GM12874 (cell line): ENCODE data around the gene CT45A1.
A peak's percentile ranks its signal among the peaks of the same experiment; 100 is the strongest.
"Not testable (repeated sequence)": the region's sequence is repeated elsewhere in the genome, so short reads cannot be mapped to it uniquely, and the experiment has no call there.

ENCODE experiments used
- CTCF ChIP-seq: IDR thresholded peaks from 2 replicates; pipeline ENCODE4 v1.5.1; 2011; ENCODE audit warnings: low read depth, mild to moderate bottlenecking, control low read depth, low read length, moderate library complexity; ENCODE audit not compliant: insufficient read depth

The CT45A1 gene

GRCh38 chrX:135737366-135738071, 24.1 kb downstream of the CT45A1 start:
- TF ChIP-seq CTCF: no peak

DNA sequence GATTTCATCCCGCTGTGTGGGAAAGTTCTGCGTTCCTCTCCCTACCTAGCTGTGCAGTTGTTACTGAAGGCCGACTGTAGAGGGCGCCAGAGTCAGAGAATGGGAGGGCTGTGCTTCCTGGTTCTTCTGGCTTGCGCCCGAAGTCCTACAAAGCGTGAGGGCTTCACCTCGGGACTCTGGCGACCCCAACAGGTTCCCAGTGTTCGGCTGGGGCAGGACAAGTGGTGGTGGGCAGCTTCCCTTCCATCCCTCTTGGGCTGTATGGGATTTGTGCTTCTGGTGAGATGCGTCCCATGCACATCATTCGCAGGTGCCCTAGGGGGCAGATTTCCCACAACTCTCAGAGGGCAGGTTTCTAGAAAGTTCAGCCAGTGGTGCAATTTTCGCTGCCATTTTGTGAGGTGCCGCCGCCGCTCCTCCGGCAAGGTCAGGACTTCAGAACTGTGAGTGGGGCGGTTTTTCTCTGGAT, 27.3 kb downstream of the CT45A1 start:
- TF ChIP-seq CTCF: peak; percentile 72

GRCh38 chrX:135741192-135741715, 27.8 kb downstream of the CT45A1 start:
- no peak for TF ChIP-seq CTCF

GRCh38 chrX:135768091-135768490, 54.7 kb downstream of the CT45A1 start, which contains the start of gene CT45A3:
TSS of gene CT45A3 (minus strand) at chrX:135768191. CDS start at chrX:135764444, 3,747 bp downstream.
- TF ChIP-seq CTCF: not testable (repeated sequence)
